Measurements from ENCODE around the gene TUBB6. TPM values are rescaled to one million over a fixed set of nuclear protein-coding genes. Genes with fewer than 3 reads are reported as not detected.

The TUBB6 gene
- total RNA-seq, 1 experiment from 2014 or later = 240 TPM

DNA sequence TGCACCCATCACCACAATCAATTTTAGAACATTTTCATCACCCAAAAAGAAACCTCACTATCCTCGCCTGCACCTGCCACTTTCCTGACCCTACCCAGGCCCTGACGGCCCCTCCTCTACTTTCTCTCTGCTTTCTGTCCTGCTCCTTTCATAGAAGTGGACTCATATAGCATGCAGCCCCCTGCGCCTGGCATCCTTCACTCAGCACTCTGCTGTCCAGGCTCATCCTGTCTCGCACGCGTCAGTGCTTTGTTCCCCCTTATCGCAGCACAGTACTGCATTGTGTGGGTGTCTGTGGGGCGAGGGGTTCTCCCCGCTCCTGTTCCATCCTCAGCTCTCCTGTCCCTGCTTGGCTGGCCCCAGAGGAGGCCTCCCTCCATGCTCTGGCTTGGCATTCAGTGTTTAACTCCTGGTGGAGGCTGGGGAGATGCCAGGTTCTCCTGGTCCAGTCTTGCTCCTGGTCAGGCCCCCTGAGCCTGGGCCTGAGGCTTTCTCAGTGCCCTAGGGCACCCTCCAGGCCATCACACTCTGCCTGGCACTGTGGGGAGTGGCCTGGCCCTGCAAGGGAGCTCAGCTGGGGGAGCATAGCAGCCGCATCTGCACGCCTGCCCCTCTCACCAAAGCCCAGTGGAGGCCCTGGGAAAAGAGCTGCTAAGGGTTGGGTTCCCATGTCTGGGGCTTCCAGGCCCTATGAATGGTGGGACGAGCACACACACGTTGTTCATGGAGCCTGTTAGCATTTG, 6.6 kb upstream of the TUBB6 start:
- peaks cover 5% of the 10 kb centered on the region; the same call in 1 of the 2 replicates for H3K9me3 Mint-ChIP-seq
- ATAC-seq = no peak
- no peak overlapping the region for H3K4me3 Mint-ChIP-seq
- no peak for DNase-seq (ENCODE audit: low spot score)
- peaks cover 24% of the 10 kb centered on the region for H3K4me1 Mint-ChIP-seq
- H3K27ac Mint-ChIP-seq = no peak overlapping the region
- peaks cover 5% of the 10 kb centered on the region; the same call in 1 of the 2 replicates for H3K36me3 Mint-ChIP-seq
- POLR2A ChIA-PET = no interaction called here
- TF ChIP-seq FOXJ3 (CRISPR knock-in tag; IDR thresholded peaks at IDR 0.05; ENCODE audit: borderline replicate concordance) (no peak), KAT7 (CRISPR knock-in tag; IDR thresholded peaks at IDR 0.05; ENCODE audit: borderline replicate concordance) (no peak), HMGA2 (CRISPR knock-in tag; IDR thresholded peaks at IDR 0.05) (no peak), ZNF423 (CRISPR knock-in tag; IDR thresholded peaks at IDR 0.05) (no peak), MAX (CRISPR knock-in tag; IDR thresholded peaks at IDR 0.05) (no peak), IRF2 (CRISPR knock-in tag; IDR thresholded peaks at IDR 0.05; ENCODE audit: borderline replicate concordance, low read depth) (no peak)
- TF ChIP-seq, protein P1, sequence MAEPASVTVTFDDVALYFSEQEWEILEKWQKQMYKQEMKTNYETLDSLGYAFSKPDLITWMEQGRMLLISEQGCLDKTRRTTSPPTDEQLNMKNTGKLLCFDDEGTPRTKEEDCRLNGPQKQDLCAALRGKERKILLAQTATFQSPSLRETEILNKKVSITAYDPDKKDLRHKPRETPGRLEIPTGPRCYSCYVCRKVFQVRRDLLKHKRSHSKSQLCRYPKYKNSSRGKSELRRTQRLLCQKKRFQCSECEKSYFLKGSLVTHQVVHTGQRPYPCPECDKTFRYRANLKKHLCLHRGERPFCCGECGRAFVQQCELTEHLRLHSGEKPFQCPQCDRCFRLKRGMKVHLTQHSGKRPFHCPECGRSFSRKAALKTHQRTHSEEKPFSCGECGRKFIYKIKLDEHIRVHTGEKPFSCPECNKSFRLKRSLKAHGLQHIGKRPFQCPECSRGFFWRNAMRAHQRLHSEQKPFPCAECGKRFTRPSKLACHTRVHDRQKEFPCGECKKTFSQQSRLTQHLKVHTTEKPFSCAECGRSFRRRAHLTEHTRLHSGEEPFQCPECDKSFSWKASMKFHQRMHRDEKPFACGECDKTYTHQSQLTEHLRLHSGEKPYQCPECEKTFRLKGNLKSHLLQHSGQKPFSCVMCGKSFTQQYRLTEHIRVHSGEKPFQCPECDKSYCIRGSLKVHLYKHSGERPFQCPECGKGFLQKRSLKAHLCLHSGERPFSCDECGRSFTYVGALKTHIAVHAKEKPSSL (CRISPR knock-in tag; conservative IDR thresholded peaks at IDR 0.05) = no peak
- CTCF ChIA-PET = interaction anchor here (1.2 kb wide), 2 partner anchors 13 to 27 kb away, joined by 3 to 6 read pairs; no protein-coding TSS in a partner anchor
- peaks cover 8% of the 10 kb centered on the region for H3K27me3 Mint-ChIP-seq (ENCODE audit: low read depth)

GRCh38 chr18:12302391-12303147, 5.5 kb upstream of the TUBB6 start:
- H3K4me3 Mint-ChIP-seq = no peak overlapping the region
- no peak for DNase-seq (ENCODE audit: low spot score)
- ChIA-PET CTCF (interaction anchor here (1.2 to 2.0 kb wide), 3 partner anchors 14 to 31 kb away, joined by 3 to 13 read pairs (median 6); no protein-coding TSS in a partner anchor), POLR2A (no interaction called here)
- peaks cover 5% of the 10 kb centered on the region; the same call in 1 of the 2 replicates for H3K36me3 Mint-ChIP-seq
- H3K27me3 Mint-ChIP-seq (ENCODE audit: low read depth) = peaks cover 20% of the 10 kb centered on the region
- peaks cover 5% of the 10 kb centered on the region; the same call in 1 of the 2 replicates for H3K9me3 Mint-ChIP-seq
- H3K27ac Mint-ChIP-seq = no peak overlapping the region
- H3K4me1 Mint-ChIP-seq = peaks cover 32% of the 10 kb centered on the region
- no peak for ATAC-seq
- TF ChIP-seq OVOL2 (CRISPR knock-in tag; IDR thresholded peaks at IDR 0.05; ENCODE audit: borderline replicate concordance) = no peak
- no peak for TF ChIP-seq ZNF423 (CRISPR knock-in tag; IDR thresholded peaks at IDR 0.05)
- TF ChIP-seq PRDM15 (CRISPR knock-in tag; IDR thresholded peaks at IDR 0.05) = no peak
- no peak for TF ChIP-seq NR3C1 (CRISPR knock-in tag; conservative IDR thresholded peaks at IDR 0.05; ENCODE audit: low read depth)
- TF ChIP-seq SMAD4 (CRISPR knock-in tag; IDR thresholded peaks at IDR 0.05) = no peak
- TF ChIP-seq, protein P2, sequence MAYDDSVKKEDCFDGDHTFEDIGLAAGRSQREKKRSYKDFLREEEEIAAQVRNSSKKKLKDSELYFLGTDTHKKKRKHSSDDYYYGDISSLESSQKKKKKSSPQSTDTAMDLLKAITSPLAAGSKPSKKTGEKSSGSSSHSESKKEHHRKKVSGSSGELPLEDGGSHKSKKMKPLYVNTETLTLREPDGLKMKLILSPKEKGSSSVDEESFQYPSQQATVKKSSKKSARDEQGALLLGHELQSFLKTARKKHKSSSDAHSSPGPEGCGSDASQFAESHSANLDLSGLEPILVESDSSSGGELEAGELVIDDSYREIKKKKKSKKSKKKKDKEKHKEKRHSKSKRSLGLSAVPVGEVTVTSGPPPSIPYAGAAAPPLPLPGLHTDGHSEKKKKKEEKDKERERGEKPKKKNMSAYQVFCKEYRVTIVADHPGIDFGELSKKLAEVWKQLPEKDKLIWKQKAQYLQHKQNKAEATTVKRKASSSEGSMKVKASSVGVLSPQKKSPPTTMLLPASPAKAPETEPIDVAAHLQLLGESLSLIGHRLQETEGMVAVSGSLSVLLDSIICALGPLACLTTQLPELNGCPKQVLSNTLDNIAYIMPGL (CRISPR knock-in tag; IDR thresholded peaks at IDR 0.05) = no peak
- TF ChIP-seq, protein P3, sequence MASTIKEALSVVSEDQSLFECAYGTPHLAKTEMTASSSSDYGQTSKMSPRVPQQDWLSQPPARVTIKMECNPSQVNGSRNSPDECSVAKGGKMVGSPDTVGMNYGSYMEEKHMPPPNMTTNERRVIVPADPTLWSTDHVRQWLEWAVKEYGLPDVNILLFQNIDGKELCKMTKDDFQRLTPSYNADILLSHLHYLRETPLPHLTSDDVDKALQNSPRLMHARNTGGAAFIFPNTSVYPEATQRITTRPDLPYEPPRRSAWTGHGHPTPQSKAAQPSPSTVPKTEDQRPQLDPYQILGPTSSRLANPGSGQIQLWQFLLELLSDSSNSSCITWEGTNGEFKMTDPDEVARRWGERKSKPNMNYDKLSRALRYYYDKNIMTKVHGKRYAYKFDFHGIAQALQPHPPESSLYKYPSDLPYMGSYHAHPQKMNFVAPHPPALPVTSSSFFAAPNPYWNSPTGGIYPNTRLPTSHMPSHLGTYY (CRISPR knock-in tag; IDR thresholded peaks at IDR 0.05) = no peak
- TF ChIP-seq JUN (CRISPR knock-in tag; IDR thresholded peaks at IDR 0.05) = no peak
- TF ChIP-seq SP1 (CRISPR knock-in tag; conservative IDR thresholded peaks at IDR 0.05) = no peak
- TF ChIP-seq IRF2 (CRISPR knock-in tag; IDR thresholded peaks at IDR 0.05; ENCODE audit: borderline replicate concordance, low read depth) = no peak
- TF ChIP-seq KAT7 (CRISPR knock-in tag; IDR thresholded peaks at IDR 0.05; ENCODE audit: borderline replicate concordance) = no peak
- TF ChIP-seq, protein P4, sequence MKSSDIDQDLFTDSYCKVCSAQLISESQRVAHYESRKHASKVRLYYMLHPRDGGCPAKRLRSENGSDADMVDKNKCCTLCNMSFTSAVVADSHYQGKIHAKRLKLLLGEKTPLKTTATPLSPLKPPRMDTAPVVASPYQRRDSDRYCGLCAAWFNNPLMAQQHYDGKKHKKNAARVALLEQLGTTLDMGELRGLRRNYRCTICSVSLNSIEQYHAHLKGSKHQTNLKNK (CRISPR knock-in tag; IDR thresholded peaks at IDR 0.05) = no peak
- TF ChIP-seq AFF4 (CRISPR knock-in tag; IDR thresholded peaks at IDR 0.05; ENCODE audit: borderline replicate concordance) = no peak
- no peak for TF ChIP-seq FOXJ3 (CRISPR knock-in tag; IDR thresholded peaks at IDR 0.05; ENCODE audit: borderline replicate concordance)

Measured in WTC11 (cell line).